GM19025 (cell line): ENCODE measurements around the gene TPPP.

ENCODE experiments used
- ATAC-seq: cut with Tn5 transposase; IDR thresholded peaks from one replicate; pipeline ENCODE4 v1.9.1; 2021; ENCODE audit warnings: mild to moderate bottlenecking, low read depth, moderate library complexity; ENCODE audit not compliant: unreplicated experiment

TPPP gene

GRCh38 chr5:652023-652515, 41.1 kb downstream of the TPPP start:
- no peak for ATAC-seq

DNA sequence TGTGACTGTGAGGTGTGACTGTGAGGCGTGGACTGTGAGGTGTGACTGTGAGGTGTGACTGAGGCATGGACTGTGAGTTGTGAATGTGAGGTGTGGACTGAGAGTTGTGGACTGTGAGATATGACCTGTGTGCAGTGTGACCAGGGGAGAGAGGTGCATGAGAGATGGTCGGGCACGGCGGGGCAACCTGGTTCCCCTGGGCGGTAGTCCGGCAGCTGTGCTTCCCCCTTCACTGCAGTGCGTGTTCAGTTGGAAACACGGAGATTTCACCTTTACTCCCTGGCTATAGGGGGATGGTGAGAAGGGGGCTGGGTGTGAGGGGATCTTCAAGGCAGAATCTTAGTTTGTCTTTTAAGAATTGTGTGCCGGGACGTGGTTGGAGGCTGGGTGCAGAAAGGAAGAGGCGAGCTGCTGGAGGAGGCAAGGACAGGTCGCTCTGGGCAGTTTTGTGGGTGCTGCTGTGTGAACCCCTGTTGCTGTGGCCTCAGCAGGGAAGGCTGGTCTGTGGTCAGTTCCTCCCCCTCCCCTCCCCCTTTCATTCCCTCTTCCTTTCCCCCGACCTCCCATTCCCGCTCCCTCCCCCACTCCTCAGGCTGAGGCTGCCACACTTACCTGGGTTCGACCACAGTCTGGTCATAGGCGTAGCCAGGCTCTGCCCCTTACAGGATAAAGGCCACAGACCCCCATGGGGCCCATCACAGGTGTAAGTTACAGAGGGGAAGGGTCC, 41.7 kb downstream of the TPPP start:
- no peak for ATAC-seq

- ATAC-seq, result no peak
Measured at GRCh38 chr5:647727-648126, 45.4 kb downstream of the TPPP start.

- ATAC-seq, result no peak
Measured at GRCh38 chr5:647311-647710, 45.8 kb downstream of the TPPP start.

- ATAC-seq, result no peak
Measured at GRCh38 chr5:646396-647201, 46.6 kb downstream of the TPPP start.

- no peak for ATAC-seq
Measured at GRCh38 chr5:645421-645820, 47.7 kb downstream of the TPPP start.

- no peak for ATAC-seq
Measured at GRCh38 chr5:644971-645370, 48.2 kb downstream of the TPPP start.

- ATAC-seq, result no peak
Measured at GRCh38 chr5:644509-644908, 48.6 kb downstream of the TPPP start.

DNA sequence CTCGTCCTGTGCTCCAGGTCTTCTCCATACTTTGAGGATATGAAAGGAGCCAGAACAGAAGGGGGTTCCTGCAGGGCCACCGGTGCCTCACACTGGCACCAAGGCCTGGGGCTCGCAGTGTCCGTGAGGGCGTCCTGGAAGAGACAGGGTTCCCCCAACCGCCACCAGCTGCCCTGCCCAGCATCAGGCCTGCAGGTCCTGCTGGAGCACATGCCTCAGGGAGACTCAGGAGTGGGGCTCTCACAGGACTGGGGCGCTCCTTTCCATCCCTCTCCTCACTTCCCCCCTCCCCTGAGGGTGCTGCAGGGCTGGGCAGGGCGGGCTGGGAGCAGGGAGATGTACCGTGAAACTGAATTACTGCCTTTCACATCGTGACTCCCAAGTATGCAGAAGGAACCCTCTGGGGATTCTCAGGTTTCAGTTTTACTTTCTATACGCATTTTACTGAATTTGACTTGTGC, 49.3 kb downstream of the TPPP start:
- peak; percentile 55 for ATAC-seq

GRCh38 chr5:643351-643801, 49.8 kb downstream of the TPPP start:
- ATAC-seq, result peak; percentile 35

- no peak for ATAC-seq
Measured at GRCh38 chr5:642481-642880, 50.7 kb downstream of the TPPP start.

DNA sequence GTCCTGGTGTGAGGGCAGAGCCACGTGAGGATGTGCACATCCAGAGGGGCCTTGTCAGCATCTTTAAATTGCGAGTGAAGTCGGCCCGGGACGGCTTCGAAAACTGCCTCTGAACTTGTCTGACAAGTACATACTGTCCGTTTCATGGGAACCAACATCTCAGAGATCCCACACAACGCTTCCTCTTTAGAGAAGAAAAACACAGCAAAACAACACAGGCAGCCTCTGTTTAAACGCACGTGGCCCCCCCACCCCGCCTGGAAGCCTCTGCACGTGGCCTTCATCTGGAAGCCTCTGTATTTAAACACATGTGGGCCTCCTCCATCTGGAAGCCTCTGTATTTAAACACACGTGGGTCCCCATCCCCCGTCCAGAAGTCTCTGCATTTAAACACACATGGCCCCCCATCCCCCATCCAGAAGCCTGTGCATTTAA, 51.8 kb downstream of the TPPP start:
- ATAC-seq, result no peak

DNA sequence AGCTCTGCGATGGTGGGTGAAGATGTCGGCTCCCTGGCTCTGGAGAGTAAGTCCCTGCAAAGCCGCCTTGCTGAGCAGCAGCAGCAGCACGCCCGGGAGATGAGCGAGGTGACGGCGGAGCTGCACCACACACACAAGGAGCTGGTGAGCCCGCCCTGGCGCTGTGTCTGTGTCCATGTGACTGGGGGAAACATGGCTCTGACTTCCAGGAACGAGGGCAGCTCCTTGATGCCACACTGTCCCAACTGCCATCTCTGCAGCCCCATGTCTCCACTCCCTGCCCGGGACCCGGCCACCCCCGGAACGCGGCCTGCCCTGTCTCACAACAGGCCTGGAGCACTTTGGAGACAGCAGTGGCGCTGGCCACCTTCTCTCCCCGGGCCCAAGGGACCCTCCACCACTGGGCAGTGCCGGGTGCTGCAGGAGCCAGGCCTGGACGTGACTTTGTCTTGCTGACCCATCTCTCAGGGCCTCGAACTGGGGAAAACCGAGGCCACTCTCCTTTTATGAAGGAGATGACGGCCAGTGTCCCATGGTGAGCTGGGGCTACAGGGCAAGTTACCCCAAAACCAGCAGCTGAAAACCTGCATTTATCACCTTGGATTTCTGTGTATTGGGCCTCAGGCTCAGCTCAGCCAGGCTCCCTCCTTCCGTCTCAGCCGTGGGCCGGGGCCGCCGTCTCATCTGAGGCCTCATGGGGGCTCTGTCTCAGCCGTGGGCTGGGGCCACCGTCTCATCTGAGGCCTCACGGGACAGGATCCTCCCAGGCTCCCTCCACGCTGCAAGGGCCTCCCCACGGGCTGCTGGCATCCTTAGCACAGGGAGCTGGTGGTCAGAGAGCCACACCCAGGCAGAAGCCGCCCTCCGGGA, 52.5 kb downstream of the TPPP start:
- no peak for ATAC-seq

- no peak for ATAC-seq
Measured at GRCh38 chr5:639584-640213, 53.5 kb downstream of the TPPP start.

DNA sequence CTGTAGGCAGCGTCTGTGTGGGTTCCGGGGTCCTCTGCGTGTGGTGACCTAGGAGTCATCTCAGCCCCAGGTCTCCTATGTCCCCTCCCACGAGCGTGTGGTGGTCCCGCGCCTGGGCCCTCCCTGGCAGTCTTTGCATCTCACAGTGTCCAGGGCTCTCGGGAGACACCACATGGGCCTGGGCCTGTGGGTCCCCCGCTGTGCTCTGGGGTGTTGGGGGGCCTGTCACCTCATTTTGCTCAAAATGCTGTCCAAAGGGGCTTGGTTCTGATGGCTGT, 54.0 kb downstream of the TPPP start:
- ATAC-seq, result no peak

DNA sequence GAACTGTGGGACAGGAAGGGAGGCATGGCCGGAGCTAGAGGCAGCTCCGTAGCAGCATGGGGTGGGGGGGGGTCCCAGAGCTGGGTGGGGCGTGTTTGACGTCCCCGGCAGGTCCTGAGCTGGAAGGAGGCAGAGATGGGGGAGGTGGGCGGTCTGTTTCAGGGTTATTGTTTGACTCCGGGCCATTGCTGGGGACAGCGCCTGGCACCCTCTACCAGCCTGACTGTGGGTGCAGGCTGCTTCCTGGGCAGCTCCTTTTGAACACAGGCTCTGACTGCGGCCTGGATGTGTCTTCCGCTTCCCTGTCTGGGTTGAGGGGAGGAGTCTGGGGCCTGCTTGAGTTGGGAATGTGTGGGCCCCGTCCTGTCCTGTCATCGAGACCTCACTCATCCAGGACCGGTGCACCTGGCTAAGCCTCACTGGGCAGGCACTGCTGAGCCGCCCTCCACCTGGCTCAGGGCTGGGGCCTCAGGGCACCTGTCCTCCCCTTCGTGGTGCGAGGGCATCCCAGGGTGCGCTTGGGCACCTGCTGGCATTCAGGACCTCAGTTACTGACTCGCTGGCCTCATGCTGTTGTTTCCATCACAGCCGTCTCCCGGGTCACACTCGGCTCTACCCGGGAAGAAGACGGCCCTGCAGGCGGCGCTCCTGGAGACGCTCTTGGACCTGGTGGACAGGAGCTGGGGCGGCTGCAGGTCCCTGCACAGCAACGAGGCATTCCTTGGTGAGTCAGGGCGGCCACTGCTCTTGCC, 54.5 kb downstream of the TPPP start:
- ATAC-seq, result no peak

DNA sequence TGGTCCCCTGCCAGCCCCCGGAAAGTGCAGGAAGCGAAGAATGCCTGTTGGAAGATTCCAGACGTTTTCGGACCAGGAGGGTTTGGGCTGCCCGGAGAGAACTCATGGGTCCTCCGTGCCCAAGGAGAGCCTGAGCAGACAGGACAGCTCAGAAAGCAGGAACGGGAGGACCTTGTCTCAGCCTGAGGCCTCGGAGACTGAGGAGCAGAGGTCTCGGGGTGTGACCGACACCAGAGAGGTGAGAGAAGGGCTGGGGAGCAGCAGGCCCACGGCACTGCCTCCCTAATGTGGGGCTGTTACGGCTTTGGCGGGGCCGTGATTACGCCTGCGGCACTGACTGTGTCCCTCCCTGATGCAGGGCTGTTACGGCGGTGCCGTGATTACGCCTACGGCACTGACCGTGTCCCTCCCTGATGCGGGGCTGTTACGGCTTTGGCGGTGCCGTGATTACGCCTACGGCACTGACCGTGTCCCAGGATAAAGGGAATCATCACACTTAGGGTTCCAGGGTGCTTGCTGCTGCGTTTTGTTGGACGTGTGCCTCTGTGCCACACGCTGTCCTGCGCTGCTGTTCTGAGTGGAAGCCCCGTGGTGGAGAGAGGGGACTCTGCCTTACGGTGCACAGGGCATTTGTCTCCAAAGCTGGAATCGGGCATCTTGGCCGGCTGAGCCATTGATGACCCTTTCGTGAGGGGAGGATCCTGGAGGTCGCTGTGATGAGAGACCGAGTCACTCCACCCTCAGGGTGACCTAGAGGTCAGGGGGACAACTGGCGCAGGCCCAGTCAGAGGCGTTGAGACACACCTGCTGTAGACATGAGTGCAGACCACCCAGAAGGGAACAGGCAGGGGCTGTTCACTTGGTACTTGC, 55.3 kb downstream of the TPPP start:
- ATAC-seq, result no peak

- ATAC-seq, result no peak
Measured at GRCh38 chr5:636951-637350, 56.2 kb downstream of the TPPP start.
